ENCODE measurements around the gene SCAPER. TPM values are rescaled to one million over a fixed set of nuclear protein-coding genes. Genes with fewer than 3 reads are reported as not detected.

SCAPER gene
- total and polyA plus RNA-seq, 12 donors: 6.9 to 48.1 (median 39.5) TPM

- H3K9me3 ChIP-seq: peaks cover 0 to 10% (median 0%) of the 10 kb centered on the region in 11 donors
Measured at GRCh38 chr15:76776480-76776879, 128.7 kb downstream of the SCAPER start.

GRCh38 chr15:76773234-76773633, 131.9 kb downstream of the SCAPER start:
- Histone ChIP-seq H3K9me3 (peaks cover 0 to 13% (median 0%) of the 10 kb centered on the region in 11 donors), H3K4me1 (no peaks in the 10 kb centered on the region), H3K36me3 (peaks cover 0 to 57% (median 8%) of the 10 kb centered on the region in 9 donors), H3K27ac (no peak overlapping the region), H3K4me3 (no peak overlapping the region), H3K27me3 (no peaks in the 10 kb centered on the region)
- ATAC-seq: no peak
- intact Hi-C loops (cut with DNase I): loop anchor here in 1 of 10 donors (10.0 kb wide), 1 partner anchor 58 kb away; no protein-coding TSS in a partner anchor
- no peak for DNase-seq
- no peak for TF ChIP-seq CTCF (IDR thresholded peaks at IDR 0.05)
- WGBS, 2 donors: 95 to 98% methylated on average over 1 of the region's 1 CpG

More at GRCh38 chr15:76776480-76776879, 128.7 kb downstream of the SCAPER start:
- WGBS, 2 donors: 90 to 100% methylated on average over 1 of the region's 1 CpG
- H3K36me3 ChIP-seq: peaks cover 0 to 42% (median 8%) of the 10 kb centered on the region in 9 donors
- ATAC-seq (no peak), DNase-seq (no peak)
- intact Hi-C loops (cut with DNase I): loop anchor here in 1 of 10 donors (10.0 kb wide), 1 partner anchor 62 kb away; no protein-coding TSS in a partner anchor
- no peaks in the 10 kb centered on the region for H3K27me3 ChIP-seq
- no peak overlapping the region for H3K27ac ChIP-seq
- H3K4me1 ChIP-seq: no peaks in the 10 kb centered on the region
- TF ChIP-seq CTCF (IDR thresholded peaks at IDR 0.05): no peak
- no peak overlapping the region for H3K4me3 ChIP-seq

GRCh38 chr15:76772776-76773175, 132.4 kb downstream of the SCAPER start:
- H3K4me3 ChIP-seq: no peak overlapping the region
- H3K27me3 ChIP-seq: no peaks in the 10 kb centered on the region
- no peaks in the 10 kb centered on the region for H3K4me1 ChIP-seq
- H3K36me3 ChIP-seq: peaks cover 0 to 59% (median 8%) of the 10 kb centered on the region in 9 donors
- DNase-seq (no peak), ATAC-seq (no peak)
- peaks cover 0 to 13% (median 0%) of the 10 kb centered on the region in 11 donors for H3K9me3 ChIP-seq
- H3K27ac ChIP-seq: no peak overlapping the region
- WGBS, 2 donors: 94 to 100% methylated on average over 1 of the region's 1 CpG
- intact Hi-C loops (cut with DNase I): loop anchor here in 1 of 10 donors (10.0 kb wide), 1 partner anchor 58 kb away; no protein-coding TSS in a partner anchor
- TF ChIP-seq CTCF (IDR thresholded peaks at IDR 0.05): no peak

- TF ChIP-seq CTCF (IDR thresholded peaks at IDR 0.05): no peak
- intact Hi-C loops (cut with DNase I): no loop called here
Measured at GRCh38 chr15:76764004-76764403, 141.1 kb downstream of the SCAPER start.

More at GRCh38 chr15:76764004-76764403, 141.1 kb downstream of the SCAPER start:
- H3K36me3 ChIP-seq: peaks cover 7 to 87% (median 32%) of the 10 kb centered on the region in 9 donors
- no peak overlapping the region for H3K4me3 ChIP-seq
- ATAC-seq (no peak), DNase-seq (no peak)
- no peaks in the 10 kb centered on the region for H3K27me3 ChIP-seq
- no peaks in the 10 kb centered on the region for H3K4me1 ChIP-seq
- peaks cover 0 to 12% (median 0%) of the 10 kb centered on the region in 11 donors for H3K9me3 ChIP-seq
- 96 to 97% methylated on average over 3 of the region's 3 CpGs for WGBS, 2 donors
- H3K27ac ChIP-seq: no peak overlapping the region

Measured in heart right ventricle (tissue), 16 donors.